Loucy (cell line): Measurements from ENCODE around the gene HES3.

Experiments used
- H2AFZ ChIP-seq: fragments of 200-600 bp; sonication (generic); 2 replicates; pipeline ENCODE4 v1.6.0; 2016; ENCODE audit warnings: antibody characterized with exemption, mild to moderate bottlenecking, low read length, moderate library complexity
- H3F3A ChIP-seq: fragments of 200-600 bp; 2 replicates; pipeline ENCODE4 v1.6.0; 2016; ENCODE audit warnings: antibody characterized with exemption, low read depth, mild to moderate bottlenecking
- H3K27me3 ChIP-seq: fragments of 200-600 bp; sonication (generic); 2 replicates; pipeline ENCODE4 v1.6.1; 2014; ENCODE audit warnings: low read length, mild to moderate bottlenecking; ENCODE audit not compliant: insufficient read depth, poor library complexity, severe bottlenecking
- H3K36me3 ChIP-seq: fragments of 200-600 bp; sonication (generic); 2 replicates; pipeline ENCODE4 v1.6.1; 2016; ENCODE audit warnings: low read length; ENCODE audit not compliant: insufficient read depth
- H3K4me1 ChIP-seq: fragments of 200-600 bp; sonication (generic); 2 replicates; pipeline ENCODE4 v1.5.1; 2014; ENCODE audit warnings: low read length, mild to moderate bottlenecking; ENCODE audit not compliant: insufficient read depth, poor library complexity, severe bottlenecking
- H3K4me2 ChIP-seq: fragments of 200-600 bp; sonication (generic); 2 replicates; pipeline ENCODE4 v1.6.0; 2014; ENCODE audit warnings: antibody characterized with exemption, low read length, low read depth, mild to moderate bottlenecking; ENCODE audit not compliant: poor library complexity, severe bottlenecking
- H3K4me3 ChIP-seq: fragments of 200-600 bp; sonication (generic); 2 replicates; pipeline ENCODE4 v1.5.1; 2014; ENCODE audit warnings: low read length, mild to moderate bottlenecking, mixed read lengths; ENCODE audit not compliant: poor library complexity, severe bottlenecking
- H3K79me2 ChIP-seq: fragments of 200-600 bp; sonication (generic); 2 replicates; pipeline ENCODE4 v1.6.1; 2014; ENCODE audit warnings: low read length; ENCODE audit not compliant: insufficient read depth
- H3K9ac ChIP-seq: fragments of 200-600 bp; sonication (generic); 2 replicates; pipeline ENCODE4 v1.6.0; 2014; ENCODE audit warnings: mild to moderate bottlenecking, low read depth, low read length, moderate library complexity; ENCODE audit not compliant: poor library complexity, severe bottlenecking
- H3K9me2 ChIP-seq: fragments of 200-600 bp; sonication (generic); replicated peaks from 2 replicates; pipeline ENCODE4 v1.6.1; 2016; ENCODE audit warnings: low read depth, low read length, mixed read lengths
- H3K9me3 ChIP-seq: fragments of 200-600 bp; sonication (generic); 2 replicates; pipeline ENCODE4 v1.6.1; 2014; ENCODE audit warnings: mild to moderate bottlenecking, antibody characterized with exemption, low read length, low read depth; ENCODE audit not compliant: insufficient read depth
- H4K20me1 ChIP-seq: fragments of 200-600 bp; sonication (generic); 2 replicates; pipeline ENCODE4 v1.6.0; 2014; ENCODE audit warnings: antibody characterized with exemption, low read length, mild to moderate bottlenecking; ENCODE audit not compliant: insufficient read depth, poor library complexity, severe bottlenecking
- CTCF ChIP-seq: fragments of 200-600 bp; sonication (generic); conservative IDR thresholded peaks from 2 replicates; pipeline ENCODE4 v1.5.1; 2014; ENCODE audit warnings: mild to moderate bottlenecking, antibody characterized with exemption, low read length
- EZH2phosphoT487 ChIP-seq: fragments of 200-600 bp; IDR thresholded peaks from 2 replicates; pipeline ENCODE4 v1.6.1; 2018; ENCODE audit warnings: antibody characterized with exemption, mild to moderate bottlenecking, moderate library complexity, borderline replicate concordance

HES3 gene

DNA sequence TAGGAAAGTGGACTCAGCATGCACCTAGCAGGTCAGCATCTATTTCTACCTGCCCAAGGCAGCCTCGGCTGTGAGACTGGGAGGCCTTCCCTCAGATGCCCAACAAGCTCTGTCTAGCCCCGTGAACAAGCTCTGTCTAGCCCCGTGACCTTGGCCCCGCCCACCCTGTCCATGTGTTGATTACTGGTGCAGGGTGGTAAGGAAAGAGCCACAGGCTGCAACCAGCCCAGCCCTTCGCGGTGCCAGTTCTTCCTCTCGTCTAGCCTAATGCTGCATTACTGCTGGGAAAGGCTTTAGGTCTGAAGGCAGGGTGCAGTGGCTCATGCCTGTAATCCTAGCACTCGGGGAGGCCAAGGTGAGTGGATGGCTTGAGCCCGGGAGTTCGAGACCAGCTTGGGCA is 14.7 kb downstream of the HES3 start:
- H3K4me1 ChIP-seq = peaks cover 3% of the 10 kb centered on the region
- H3K4me3 ChIP-seq = no peak overlapping the region
- H3K9me2 ChIP-seq = no peaks in the 10 kb centered on the region
- TF ChIP-seq EZH2phosphoT487 (no peak), CTCF (no peak)
- no peaks in the 10 kb centered on the region for H3K9me3 ChIP-seq
- H3F3A ChIP-seq = no peaks in the 10 kb centered on the region
- no peak overlapping the region for H2AFZ ChIP-seq
- H4K20me1 ChIP-seq = no peaks in the 10 kb centered on the region
- H3K9ac ChIP-seq = no peak overlapping the region
- H3K79me2 ChIP-seq = no peaks in the 10 kb centered on the region
- no peak overlapping the region for H3K4me2 ChIP-seq
- no peaks in the 10 kb centered on the region for H3K36me3 ChIP-seq
- H3K27me3 ChIP-seq = no peaks in the 10 kb centered on the region

DNA sequence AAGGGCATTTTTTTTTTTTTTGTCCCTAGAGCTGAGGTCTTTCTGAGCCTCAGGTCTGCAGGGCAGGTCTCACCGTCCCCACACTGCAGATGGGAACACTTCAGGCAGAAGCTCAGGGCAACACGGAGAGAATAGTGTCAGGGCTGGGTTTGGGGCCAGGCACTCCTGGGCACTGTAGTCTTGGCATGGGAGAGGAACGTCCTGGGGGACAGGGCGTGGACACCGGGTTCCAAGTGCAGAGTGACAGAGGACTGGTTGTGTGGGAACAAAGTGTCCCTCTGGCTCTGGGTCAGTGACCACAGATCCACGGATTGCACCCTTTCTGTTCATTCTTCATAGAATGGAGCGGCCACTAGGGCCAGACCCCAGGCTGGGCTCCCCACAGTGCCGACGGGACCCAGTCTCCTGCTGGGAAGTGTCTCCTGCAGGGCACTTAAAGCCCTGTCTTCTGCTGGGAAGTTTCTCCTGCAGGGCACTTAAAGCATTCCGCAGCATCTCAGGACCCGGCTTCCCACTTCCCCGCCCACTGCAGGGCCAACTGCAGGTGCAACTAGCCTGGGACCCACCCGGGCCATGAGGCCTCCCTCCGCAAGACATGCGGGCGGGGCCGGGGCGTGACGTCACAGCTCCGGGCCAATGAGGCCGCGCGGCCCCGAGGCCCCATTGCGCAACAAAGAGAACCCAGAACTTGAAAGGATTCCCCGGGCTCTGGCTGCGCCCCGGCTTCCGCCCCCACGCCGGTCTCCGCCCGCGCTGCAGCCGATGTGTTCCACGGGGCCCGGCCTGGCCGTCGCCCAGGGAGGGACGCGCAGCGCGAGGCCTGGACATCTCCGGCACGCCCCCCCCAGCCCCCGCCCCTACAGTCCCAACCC is 15.7 kb downstream of the HES3 start:
- Histone ChIP-seq H3K36me3 (peaks cover 4% of the 10 kb centered on the region; the same call in 1 of the 2 replicates), H3K9me2 (no peaks in the 10 kb centered on the region), H4K20me1 (no peaks in the 10 kb centered on the region), H3K9me3 (no peaks in the 10 kb centered on the region), H3K4me2 (no peak overlapping the region), H2AFZ (no peak overlapping the region), H3K9ac (no peak overlapping the region), H3K4me3 (peak overlapping the region; percentile 34), H3K79me2 (no peaks in the 10 kb centered on the region), H3K4me1 (peaks cover 3% of the 10 kb centered on the region), H3K27me3 (no peaks in the 10 kb centered on the region), H3F3A (no peaks in the 10 kb centered on the region)
- TF ChIP-seq CTCF (no peak), EZH2phosphoT487 (no peak)

- H3K9ac ChIP-seq = no peak overlapping the region
- no peaks in the 10 kb centered on the region for H3K27me3 ChIP-seq
- H3K4me1 ChIP-seq = peaks cover 3% of the 10 kb centered on the region
- H3K4me2 ChIP-seq = peak overlapping the region; percentile 63
- no peaks in the 10 kb centered on the region for H3K9me2 ChIP-seq
- H4K20me1 ChIP-seq = no peaks in the 10 kb centered on the region
- H3K9me3 ChIP-seq = no peaks in the 10 kb centered on the region
- TF ChIP-seq EZH2phosphoT487 (no peak), CTCF (no peak)
- peaks cover 4% of the 10 kb centered on the region; the same call in 1 of the 2 replicates for H3K36me3 ChIP-seq
- no peaks in the 10 kb centered on the region for H3F3A ChIP-seq
- no peaks in the 10 kb centered on the region for H3K79me2 ChIP-seq
- no peak overlapping the region for H2AFZ ChIP-seq
- peak overlapping the region; percentile 61 for H3K4me3 ChIP-seq
These were observed 16.5 kb downstream of the HES3 start for GRCh38 chr1:6260433-6260934.
